Loucy (cell line): Measurements from ENCODE around the gene TMEM108.

Experiments
- H2AFZ ChIP-seq: fragments of 200-600 bp; sonication (generic); 2 replicates; pipeline ENCODE4 v1.6.0; 2016; ENCODE audit warnings: antibody characterized with exemption, mild to moderate bottlenecking, low read length, moderate library complexity
- H3F3A ChIP-seq: fragments of 200-600 bp; 2 replicates; pipeline ENCODE4 v1.6.0; 2016; ENCODE audit warnings: antibody characterized with exemption, low read depth, mild to moderate bottlenecking
- H3K27me3 ChIP-seq: fragments of 200-600 bp; sonication (generic); 2 replicates; pipeline ENCODE4 v1.6.1; 2014; ENCODE audit warnings: low read length, mild to moderate bottlenecking; ENCODE audit not compliant: insufficient read depth, poor library complexity, severe bottlenecking
- H3K36me3 ChIP-seq: fragments of 200-600 bp; sonication (generic); 2 replicates; pipeline ENCODE4 v1.6.1; 2016; ENCODE audit warnings: low read length; ENCODE audit not compliant: insufficient read depth
- H3K4me1 ChIP-seq: fragments of 200-600 bp; sonication (generic); 2 replicates; pipeline ENCODE4 v1.5.1; 2014; ENCODE audit warnings: low read length, mild to moderate bottlenecking; ENCODE audit not compliant: insufficient read depth, poor library complexity, severe bottlenecking
- H3K4me2 ChIP-seq: fragments of 200-600 bp; sonication (generic); 2 replicates; pipeline ENCODE4 v1.6.0; 2014; ENCODE audit warnings: antibody characterized with exemption, low read length, low read depth, mild to moderate bottlenecking; ENCODE audit not compliant: poor library complexity, severe bottlenecking
- H3K4me3 ChIP-seq: fragments of 200-600 bp; sonication (generic); 2 replicates; pipeline ENCODE4 v1.5.1; 2014; ENCODE audit warnings: low read length, mild to moderate bottlenecking, mixed read lengths; ENCODE audit not compliant: poor library complexity, severe bottlenecking
- H3K79me2 ChIP-seq: fragments of 200-600 bp; sonication (generic); 2 replicates; pipeline ENCODE4 v1.6.1; 2014; ENCODE audit warnings: low read length; ENCODE audit not compliant: insufficient read depth
- H3K9ac ChIP-seq: fragments of 200-600 bp; sonication (generic); 2 replicates; pipeline ENCODE4 v1.6.0; 2014; ENCODE audit warnings: mild to moderate bottlenecking, low read depth, low read length, moderate library complexity; ENCODE audit not compliant: poor library complexity, severe bottlenecking
- H3K9me2 ChIP-seq: fragments of 200-600 bp; sonication (generic); replicated peaks from 2 replicates; pipeline ENCODE4 v1.6.1; 2016; ENCODE audit warnings: low read depth, low read length, mixed read lengths
- H3K9me3 ChIP-seq: fragments of 200-600 bp; sonication (generic); 2 replicates; pipeline ENCODE4 v1.6.1; 2014; ENCODE audit warnings: mild to moderate bottlenecking, antibody characterized with exemption, low read length, low read depth; ENCODE audit not compliant: insufficient read depth
- H4K20me1 ChIP-seq: fragments of 200-600 bp; sonication (generic); 2 replicates; pipeline ENCODE4 v1.6.0; 2014; ENCODE audit warnings: antibody characterized with exemption, low read length, mild to moderate bottlenecking; ENCODE audit not compliant: insufficient read depth, poor library complexity, severe bottlenecking
- EZH2phosphoT487 ChIP-seq: fragments of 200-600 bp; IDR thresholded peaks from 2 replicates; pipeline ENCODE4 v1.6.1; 2018; ENCODE audit warnings: antibody characterized with exemption, mild to moderate bottlenecking, moderate library complexity, borderline replicate concordance
- TF ChIP-seq, protein P1 (sequence below): fragments of 200-600 bp; sonication (generic); conservative IDR thresholded peaks from 2 replicates; pipeline ENCODE4 v1.5.1; 2014; ENCODE audit warnings: mild to moderate bottlenecking, antibody characterized with exemption, low read length

Gene TMEM108

GRCh38 chr3:133259767-133260166 is 221.6 kb downstream of the TMEM108 start:
- no peak overlapping the region for H3K9ac ChIP-seq
- no peaks in the 10 kb centered on the region for H3K36me3 ChIP-seq
- H3K4me2 ChIP-seq, result no peak overlapping the region
- no peak overlapping the region for H3K4me3 ChIP-seq
- H2AFZ ChIP-seq, result no peak overlapping the region
- H3K79me2 ChIP-seq, result no peaks in the 10 kb centered on the region
- H3K9me2 ChIP-seq, result no peaks in the 10 kb centered on the region
- H3K4me1 ChIP-seq, result no peaks in the 10 kb centered on the region
- H3F3A ChIP-seq, result no peaks in the 10 kb centered on the region
- no peaks in the 10 kb centered on the region for H3K27me3 ChIP-seq
- no peaks in the 10 kb centered on the region for H4K20me1 ChIP-seq
- TF ChIP-seq, protein P1, sequence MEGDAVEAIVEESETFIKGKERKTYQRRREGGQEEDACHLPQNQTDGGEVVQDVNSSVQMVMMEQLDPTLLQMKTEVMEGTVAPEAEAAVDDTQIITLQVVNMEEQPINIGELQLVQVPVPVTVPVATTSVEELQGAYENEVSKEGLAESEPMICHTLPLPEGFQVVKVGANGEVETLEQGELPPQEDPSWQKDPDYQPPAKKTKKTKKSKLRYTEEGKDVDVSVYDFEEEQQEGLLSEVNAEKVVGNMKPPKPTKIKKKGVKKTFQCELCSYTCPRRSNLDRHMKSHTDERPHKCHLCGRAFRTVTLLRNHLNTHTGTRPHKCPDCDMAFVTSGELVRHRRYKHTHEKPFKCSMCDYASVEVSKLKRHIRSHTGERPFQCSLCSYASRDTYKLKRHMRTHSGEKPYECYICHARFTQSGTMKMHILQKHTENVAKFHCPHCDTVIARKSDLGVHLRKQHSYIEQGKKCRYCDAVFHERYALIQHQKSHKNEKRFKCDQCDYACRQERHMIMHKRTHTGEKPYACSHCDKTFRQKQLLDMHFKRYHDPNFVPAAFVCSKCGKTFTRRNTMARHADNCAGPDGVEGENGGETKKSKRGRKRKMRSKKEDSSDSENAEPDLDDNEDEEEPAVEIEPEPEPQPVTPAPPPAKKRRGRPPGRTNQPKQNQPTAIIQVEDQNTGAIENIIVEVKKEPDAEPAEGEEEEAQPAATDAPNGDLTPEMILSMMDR, result no peak
- no peak for TF ChIP-seq EZH2phosphoT487
- H3K9me3 ChIP-seq, result no peaks in the 10 kb centered on the region

- H3K79me2 ChIP-seq, result no peaks in the 10 kb centered on the region
- TF ChIP-seq, protein P1, result no peak
- TF ChIP-seq EZH2phosphoT487, result no peak
- H3K4me1 ChIP-seq, result no peaks in the 10 kb centered on the region
- no peak overlapping the region for H2AFZ ChIP-seq
- H3K9me3 ChIP-seq, result no peaks in the 10 kb centered on the region
- H3F3A ChIP-seq, result no peaks in the 10 kb centered on the region
- no peaks in the 10 kb centered on the region for H3K27me3 ChIP-seq
- no peak overlapping the region for H3K4me3 ChIP-seq
- no peak overlapping the region for H3K9ac ChIP-seq
- H3K4me2 ChIP-seq, result no peak overlapping the region
- no peaks in the 10 kb centered on the region for H4K20me1 ChIP-seq
- H3K36me3 ChIP-seq, result no peaks in the 10 kb centered on the region
- no peaks in the 10 kb centered on the region for H3K9me2 ChIP-seq
These were observed 224.1 kb downstream of the TMEM108 start for GRCh38 chr3:133262333-133262732.

- Histone ChIP-seq H3K79me2 (no peaks in the 10 kb centered on the region), H3F3A (no peaks in the 10 kb centered on the region), H4K20me1 (no peaks in the 10 kb centered on the region), H3K9ac (no peak overlapping the region), H2AFZ (no peak overlapping the region), H3K4me2 (no peak overlapping the region), H3K4me3 (no peak overlapping the region), H3K4me1 (no peaks in the 10 kb centered on the region), H3K9me2 (no peaks in the 10 kb centered on the region), H3K27me3 (no peaks in the 10 kb centered on the region), H3K9me3 (no peaks in the 10 kb centered on the region), H3K36me3 (no peaks in the 10 kb centered on the region)
- TF ChIP-seq, protein P1, result no peak
- no peak for TF ChIP-seq EZH2phosphoT487
These were observed 226.7 kb downstream of the TMEM108 start for GRCh38 chr3:133264920-133265319.
